B cell (primary cell): Measurements from ENCODE around the gene HES5. TPM values are rescaled to one million over a fixed set of nuclear protein-coding genes. Genes with fewer than 3 reads are reported as not detected.

ENCODE experiments used
- ATAC-seq: fragments of 200-7000 bp; cut with Tn5 transposase; one replicate; pipeline ENCODE4 v1.10.0; 2021; ENCODE audit warnings: low read depth, mild to moderate bottlenecking, moderate number of reproducible peaks, moderate library complexity
- CTCF ChIA-PET: fragments of 350-600 bp; sonication (Branson Sonifier 250); formaldehyde crosslinking; loops from one replicate; lab custom pipeline; 2021; ENCODE audit warnings: antibody characterized with exemption, inconsistent platforms; lab: Charles Lee
- POLR2A ChIA-PET: fragments of 350-600 bp; sonication (Branson Sonifier 250); formaldehyde crosslinking; loops from one replicate; lab custom pipeline; 2021; ENCODE audit warnings: antibody characterized with exemption; lab: Charles Lee
- DNase-seq: peaks from one replicate; pipeline ENCODE4 v3.0.0; 2013
- H2AFZ ChIP-seq: 2 replicates; pipeline ENCODE4 v1.6.1; 2012; ENCODE audit warnings: mild to moderate bottlenecking, low read depth, low read length; ENCODE audit not compliant: insufficient read depth, poor library complexity, severe bottlenecking
- H3K27ac ChIP-seq, 2 donors: 1 replicate in 1 of 2; 2 replicates in 1 of 2; pipeline ENCODE4 v1.5.1; 2012 to 2013; ENCODE audit warnings: low read length in 2 of 2, mild to moderate bottlenecking in 2 of 2, moderate library complexity in 1 of 2
- H3K27me3 ChIP-seq, 4 experiments: fragments of 200-600 bp in 1 of 4; sonication (generic) in 1 of 4; replicated peaks in 1 of 4; 1 replicate in 2 of 4; 2 replicates in 2 of 4; pipeline versions ENCODE4 v1.6.1 to v1.7.0; 2013 to 2016; ENCODE audit warnings: low read length in 3 of 4, mild to moderate bottlenecking in 2 of 4, mixed read lengths in 1 of 4, moderate library complexity in 1 of 4; ENCODE audit not compliant: insufficient read depth in 4 of 4, control insufficient read depth in 3 of 4; ENCODE audit errors: control extremely low read depth in 1 of 4
- H3K36me3 ChIP-seq, 2 experiments: replicated peaks in 1 of 2; 1 replicate in 1 of 2; 2 replicates in 1 of 2; pipeline versions ENCODE4 v1.6.1 to v1.7.1; 2013; ENCODE audit warnings: low read length in 1 of 2; ENCODE audit not compliant: insufficient read depth in 2 of 2, control insufficient read depth in 1 of 2; ENCODE audit errors: control extremely low read depth in 1 of 2, extremely low read depth in 1 of 2
- H3K4me1 ChIP-seq, 2 donors: fragments of 200-600 bp in 1 of 2; sonication (generic) in 1 of 2; 1 replicate in 1 of 2; 2 replicates in 1 of 2; pipeline versions ENCODE4 v1.5.1 to v1.6.1; 2013 to 2017; ENCODE audit warnings: low read length in 2 of 2; ENCODE audit not compliant: control insufficient read depth in 2 of 2, insufficient read depth in 2 of 2
- H3K4me2 ChIP-seq: replicated peaks from 2 replicates; pipeline ENCODE3; 2012; ENCODE audit warnings: mild to moderate bottlenecking, low read depth, low read length; ENCODE audit not compliant: poor library complexity, severe bottlenecking
- H3K4me3 ChIP-seq, 5 experiments: fragments of 200-600 bp in 1 of 5; sonication (generic) in 1 of 5; 1 replicate in 3 of 5; 2 replicates in 2 of 5; pipeline versions ENCODE4 v1.5.1 to v1.7.0; 2011 to 2016; ENCODE audit warnings: low read length in 4 of 5, mild to moderate bottlenecking in 4 of 5, low read depth in 2 of 5, control low read depth in 1 of 5, moderate library complexity in 1 of 5; ENCODE audit not compliant: insufficient read depth in 1 of 5; ENCODE audit errors: control extremely low read depth in 1 of 5, extremely low read depth in 1 of 5
- H3K79me2 ChIP-seq: fragments of 200-600 bp; sonication (generic); one replicate; pipeline ENCODE4 v1.6.0; 2016; ENCODE audit warnings: low read length; ENCODE audit not compliant: control insufficient read depth, insufficient read depth
- H3K9ac ChIP-seq: fragments of 200-600 bp; sonication (generic); 2 replicates; pipeline ENCODE4 v1.6.1; 2017; ENCODE audit warnings: mild to moderate bottlenecking, low read length, moderate library complexity
- H3K9me3 ChIP-seq, 3 donors: one replicate each; pipeline versions ENCODE4 v1.6.1 to v1.7.1; 2013; ENCODE audit warnings: low read length in 2 of 3; ENCODE audit not compliant: control insufficient read depth in 2 of 3, insufficient read depth in 1 of 3; ENCODE audit errors: control extremely low read depth in 1 of 3
- H4K20me1 ChIP-seq: 2 replicates; pipeline ENCODE4 v1.6.0; 2012; ENCODE audit warnings: mild to moderate bottlenecking, low read length; ENCODE audit not compliant: insufficient read depth, control insufficient read depth, poor library complexity, severe bottlenecking
- H3K27ac Mint-ChIP-seq: one replicate; pipeline ENCODE4 v1.8.0; 2021; ENCODE audit warnings: mixed read lengths
- H3K27me3 Mint-ChIP-seq: one replicate; pipeline ENCODE4 v1.8.0; 2021; ENCODE audit warnings: mixed read lengths
- H3K4me1 Mint-ChIP-seq: one replicate; pipeline ENCODE4 v1.8.0; 2021; ENCODE audit warnings: mixed read lengths
- H3K4me3 Mint-ChIP-seq: one replicate; pipeline ENCODE4 v1.8.0; 2021; ENCODE audit warnings: mixed read lengths
- H3K9me3 Mint-ChIP-seq: one replicate; pipeline ENCODE4 v1.8.0; 2022; ENCODE audit warnings: mixed read lengths; ENCODE audit not compliant: insufficient read depth
- CTCF ChIP-seq: fragments of 200-600 bp; IDR thresholded peaks from one replicate; pipeline ENCODE4 v1.8.0; 2022; ENCODE audit warnings: antibody characterized with exemption, mild to moderate bottlenecking
- EZH2 ChIP-seq: IDR thresholded peaks from 2 replicates; pipeline ENCODE4 v1.6.1; 2012; ENCODE audit warnings: borderline replicate concordance, low read depth, mild to moderate bottlenecking, moderate library complexity, low read length; ENCODE audit not compliant: insufficient read depth, poor library complexity, severe bottlenecking
- WGBS: methylation state at CpG from one replicate; pipeline ENCODE4 v1.1.5; 2013; ENCODE audit warnings: missing lambda C conversion rate; ENCODE audit not compliant: insufficient coverage; 5-methylcytosine and 5-hydroxymethylcytosine counted together
- intact Hi-C: fragments of 100-400 bp; cut with micrococcal nuclease; formaldehyde crosslinking; loops from one replicate; pipeline ENCODE4 v1.10.0; 2022
- polyA plus RNA-seq: library from polyadenylated mRNA; depleted of rRNA; stranded (reverse); fragments of >200 nt; gene quantifications from 2 replicates; pipeline ENCODE4 v1.2.3, GENCODE V29; 2012
- total RNA-seq, 2 donors: library from RNA; stranded (reverse); fragments of 120-200 nt in 1 of 2; gene quantifications; 1 replicate in 1 of 2; 2 replicates in 1 of 2; pipeline versions ENCODE4 v1.2.3 to v1.2.4, GENCODE V29; 2013 to 2022

The HES5 gene
- total and polyA plus RNA-seq, 2 donors (not counting 1 experiment from before 2014, with no cell fraction given), result not detected

GRCh38 chr1:2525572-2525919, 4.5 kb downstream of the HES5 start:
- peaks cover 0 to 18% (median 5%) of the 10 kb centered on the region in 4 experiments for H3K27me3 ChIP-seq
- H3K4me3 ChIP-seq, result peak overlapping the region; percentile 48 to 96 (median 74)
- H3K36me3 ChIP-seq, result peaks cover 0 to 13% of the 10 kb centered on the region in 2 experiments
- ChIA-PET CTCF (interaction anchor here (1.0 to 1.9 kb wide), 5 partner anchors 22 to 331 kb away, joined by 3 to 20 read pairs (median 5); partner anchors contain the start of genes FAAP20 and TNFRSF14), POLR2A (interaction anchor here (0.5 to 2.5 kb wide), 13 partner anchors 15 to 134 kb away, joined by 3 to 28 read pairs (median 5); partner anchors contain the start of genes MORN1, PRXL2B, RER1 and TNFRSF14)
- peak overlapping the region; percentile 85 for H3K9ac ChIP-seq
- peak overlapping the region; percentile 42 for H2AFZ ChIP-seq
- peaks cover 0 to under 1% (median 0%) of the 10 kb centered on the region in 3 donors for H3K9me3 ChIP-seq
- Mint-ChIP-seq H3K4me1 (peaks cover 38% of the 10 kb centered on the region), H3K27me3 (no peaks in the 10 kb centered on the region), H3K9me3 (no peaks in the 10 kb centered on the region), H3K4me3 (peak overlapping the region; percentile 96), H3K27ac (peak overlapping the region; percentile 37)
- peak overlapping the region in 1 of 2 donors; percentile 78 for H3K27ac ChIP-seq
- 11% methylated on average over 20 of the region's 20 CpGs for WGBS
- peaks cover 59% of the 10 kb centered on the region for H4K20me1 ChIP-seq
- peaks cover 61% of the 10 kb centered on the region for H3K79me2 ChIP-seq
- no peak for TF ChIP-seq CTCF
- no peak for TF ChIP-seq EZH2
- intact Hi-C loops, result loop anchor here (5.0 kb wide), 1 partner anchor 608 kb away; the partner anchor contains the start of genes CALML6 and TMEM52
- peak overlapping the region; percentile 95 for H3K4me2 ChIP-seq
- DNase-seq (no peak), ATAC-seq (no peak)
- H3K4me1 ChIP-seq, result peaks cover 35 to 47% of the 10 kb centered on the region in 2 donors

GRCh38 chr1:2523891-2524609, 6.0 kb downstream of the HES5 start:
- H3K27ac Mint-ChIP-seq, result peak overlapping the region; percentile 71

More at GRCh38 chr1:2523891-2524609, 6.0 kb downstream of the HES5 start:
- intact Hi-C loops, result no loop called here
- no peak for ATAC-seq
- Mint-ChIP-seq H3K9me3 (no peaks in the 10 kb centered on the region), H3K4me3 (peak overlapping the region; percentile 96), H3K4me1 (peaks cover 36% of the 10 kb centered on the region), H3K27me3 (no peaks in the 10 kb centered on the region)
- Histone ChIP-seq H3K4me2 (peak overlapping the region; percentile 95), H2AFZ (no peak overlapping the region), H3K4me1 (peaks cover 31 to 38% of the 10 kb centered on the region in 2 donors), H3K27ac (no peak overlapping the region), H3K9me3 (no peaks in the 10 kb centered on the region), H3K9ac (no peak overlapping the region), H4K20me1 (peaks cover 68% of the 10 kb centered on the region), H3K4me3 (no peak overlapping the region), H3K36me3 (peaks cover 0 to 23% of the 10 kb centered on the region in 2 experiments), H3K79me2 (peaks cover 64% of the 10 kb centered on the region), H3K27me3 (peaks cover 0 to 11% (median 1%) of the 10 kb centered on the region in 4 experiments)
- TF ChIP-seq CTCF (no peak), EZH2 (no peak)
- ChIA-PET CTCF (interaction anchor here (1.0 kb wide), 2 partner anchors 23 to 109 kb away, joined by 3 to 4 read pairs; no protein-coding TSS in a partner anchor), POLR2A (interaction anchor here (0.8 kb wide), 1 partner anchor 62 kb away, joined by 5 read pairs; no protein-coding TSS in a partner anchor)
- 83% methylated on average over 9 of the region's 10 CpGs for WGBS
- no peak for DNase-seq
